Stimulated activated CD4-positive, alpha-beta T cell treated with anti-CD3 and anti-CD28 coated beads, Interleukin-15, amount 100 ng/mL, for 48 hours (primary cell): ENCODE results near the gene MBNL3.

Source experiments
- DNase-seq, 2 donors: peaks; one replicate each; pipeline ENCODE4 v3.0.0-alpha.2; 2020; ENCODE audit warnings: low read depth in 2 of 2

MBNL3 gene, protein sequence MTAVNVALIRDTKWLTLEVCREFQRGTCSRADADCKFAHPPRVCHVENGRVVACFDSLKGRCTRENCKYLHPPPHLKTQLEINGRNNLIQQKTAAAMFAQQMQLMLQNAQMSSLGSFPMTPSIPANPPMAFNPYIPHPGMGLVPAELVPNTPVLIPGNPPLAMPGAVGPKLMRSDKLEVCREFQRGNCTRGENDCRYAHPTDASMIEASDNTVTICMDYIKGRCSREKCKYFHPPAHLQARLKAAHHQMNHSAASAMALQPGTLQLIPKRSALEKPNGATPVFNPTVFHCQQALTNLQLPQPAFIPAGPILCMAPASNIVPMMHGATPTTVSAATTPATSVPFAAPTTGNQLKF

DNA sequence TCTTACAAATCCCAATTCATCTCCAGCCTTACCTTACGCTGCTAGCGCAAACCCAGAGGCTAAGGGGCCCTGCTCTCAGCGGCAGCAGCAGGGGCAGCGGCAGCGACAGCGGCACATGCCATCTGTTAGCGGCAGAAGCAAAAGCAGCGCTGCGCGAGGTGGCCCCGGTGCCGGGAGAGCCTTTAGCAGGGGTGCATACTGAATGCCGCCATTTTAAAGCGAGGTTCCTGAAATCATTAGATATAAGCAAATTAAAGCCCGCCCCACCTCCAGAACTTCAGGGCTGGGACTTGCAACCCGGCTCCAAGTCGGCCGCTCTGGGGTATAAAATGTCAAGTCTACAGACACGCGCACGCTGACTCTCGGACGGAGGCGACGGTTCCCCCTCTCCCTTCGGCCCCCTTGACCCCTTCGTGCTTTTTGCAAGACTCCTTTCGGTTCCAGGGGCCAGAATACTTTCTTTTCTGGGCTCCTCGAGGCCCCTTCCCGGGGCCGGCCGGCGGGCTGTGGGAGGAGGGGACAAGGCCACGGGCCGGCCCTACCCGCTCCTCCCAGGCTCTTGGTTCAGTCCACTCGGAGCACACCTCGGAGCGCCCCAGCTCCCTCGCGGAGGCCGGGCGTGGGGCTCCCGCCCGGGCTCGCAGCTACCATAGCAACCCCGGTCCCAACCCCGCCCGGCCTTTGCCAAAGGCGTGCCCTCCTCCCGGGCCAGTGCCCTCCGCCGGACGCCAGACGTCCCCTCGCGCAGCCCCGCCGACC lies at the start of gene MBNL3:
Gene MBNL3 (minus strand): TSS at position 220 of the 759 bp plus-strand sequence. CDS start 49,427 bp downstream, outside the sequence.
- DNase-seq: peak; percentile 26 to 41

- no peak for DNase-seq
Observed at GRCh38 chrX:132533409-132533808, 44.6 kb upstream of the MBNL3 start.

GRCh38 chrX:132532913-132533312 lies 44.1 kb upstream of the MBNL3 start:
- DNase-seq: no peak

- DNase-seq: no peak
Observed at GRCh38 chrX:132532097-132532496, 43.3 kb upstream of the MBNL3 start.

GRCh38 chrX:132520792-132521191 lies 32.0 kb upstream of the MBNL3 start:
- DNase-seq: no peak

DNA sequence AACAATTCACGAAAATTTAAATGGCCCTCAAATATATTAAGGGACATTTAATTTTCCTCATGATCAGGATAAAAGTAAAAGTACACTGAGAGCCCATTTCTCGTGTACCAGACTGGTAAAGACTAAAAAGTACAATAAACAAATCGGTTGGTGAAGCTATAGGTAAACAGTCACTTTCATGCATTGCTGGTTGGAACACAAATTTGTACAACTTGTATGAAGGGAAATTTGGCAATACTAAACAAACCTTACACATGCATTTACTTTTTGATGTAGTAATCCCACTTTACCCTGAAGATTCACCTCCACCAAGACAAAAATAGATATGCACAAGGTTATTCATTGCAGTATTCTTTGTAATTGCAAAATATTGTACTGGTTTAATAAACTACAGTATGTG lies 31.4 kb upstream of the MBNL3 start:
- DNase-seq: no peak

- no peak for DNase-seq
Observed at GRCh38 chrX:132518401-132518800, 29.6 kb upstream of the MBNL3 start.

- DNase-seq: no peak
Observed at GRCh38 chrX:132508834-132509233, 20.0 kb upstream of the MBNL3 start.

DNA sequence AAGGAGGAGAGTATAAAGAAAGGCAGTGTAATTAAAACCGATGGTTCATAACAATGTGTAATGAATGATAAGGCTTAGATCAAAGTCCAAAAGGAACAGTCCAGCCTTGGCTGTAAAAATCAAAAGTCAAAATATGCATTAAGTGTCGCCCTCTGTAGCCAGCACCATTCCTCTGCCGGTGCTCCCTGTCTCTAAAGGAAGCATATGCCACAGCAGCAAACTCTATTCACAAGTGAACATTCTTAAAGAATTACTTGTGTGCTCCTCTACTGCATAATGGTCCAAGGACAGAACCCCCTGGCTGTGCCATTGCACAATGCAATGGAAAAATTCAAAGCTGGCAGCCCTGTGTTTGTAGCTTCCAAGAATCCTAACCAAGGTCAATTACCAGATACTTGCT lies 16.3 kb upstream of the MBNL3 start:
- DNase-seq: no peak

DNA sequence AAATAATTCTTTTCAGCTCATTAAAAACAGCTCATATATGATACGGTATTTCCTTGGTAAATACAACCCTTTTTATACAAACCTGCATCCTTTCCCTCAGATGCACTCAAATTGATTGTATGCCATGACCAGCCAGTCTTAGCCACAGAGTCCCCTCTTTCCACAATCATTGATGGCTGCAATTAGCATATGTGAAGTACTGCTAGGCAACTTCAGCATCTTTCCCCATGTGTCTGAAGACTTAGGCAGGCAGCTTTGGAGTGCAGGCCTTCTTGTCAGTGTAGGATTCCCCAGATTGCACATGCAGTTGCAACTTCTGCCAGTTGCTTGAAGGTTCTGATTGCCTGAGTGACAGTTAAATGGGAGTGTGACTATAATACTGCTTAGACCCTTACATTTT lies 15.6 kb upstream of the MBNL3 start:
- DNase-seq: no peak

DNA sequence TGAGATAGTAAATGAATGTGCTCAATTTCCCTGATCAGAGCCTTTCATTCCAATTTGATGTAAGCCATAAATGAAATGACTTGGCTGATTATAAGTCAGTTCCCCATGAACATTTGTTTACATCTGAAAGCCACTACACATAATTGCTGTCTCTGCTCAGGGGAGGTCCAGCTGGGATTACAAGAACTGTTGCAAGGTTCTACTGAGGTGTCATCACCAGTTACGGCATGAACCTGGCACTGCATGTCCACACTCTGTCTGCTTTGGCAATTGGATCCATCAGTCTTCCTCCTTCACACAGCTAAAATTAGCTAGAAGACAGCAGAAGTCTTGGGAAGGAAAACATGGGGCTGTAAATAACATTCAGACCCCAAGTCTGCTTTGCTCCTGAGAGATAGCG lies 12.8 kb upstream of the MBNL3 start:
- DNase-seq: no peak

- no peak for DNase-seq
Observed at GRCh38 chrX:132497432-132497831, 8.6 kb upstream of the MBNL3 start.

DNA sequence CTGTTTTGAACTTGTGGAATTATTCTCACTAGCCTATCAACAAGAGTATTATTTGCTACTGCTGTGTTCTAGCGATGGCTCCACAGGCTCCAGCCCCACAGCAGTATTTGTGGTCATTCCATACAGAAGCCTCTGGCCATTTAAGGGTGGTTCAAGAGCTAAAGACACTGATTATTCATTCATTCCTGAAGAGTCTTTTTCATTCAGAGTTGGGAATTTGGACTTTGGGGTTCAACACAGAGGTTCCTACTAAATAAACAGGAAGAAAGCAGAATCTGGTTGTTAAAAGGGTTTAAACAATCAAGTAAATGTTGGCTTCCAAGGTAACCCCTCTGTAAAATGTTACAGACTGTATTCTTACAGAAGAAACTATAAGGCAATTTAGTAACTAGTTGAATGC lies 4.3 kb upstream of the MBNL3 start:
- DNase-seq: no peak

GRCh38 chrX:132491191-132491590 lies 2.4 kb upstream of the MBNL3 start:
- DNase-seq: no peak

GRCh38 chrX:132489578-132490419 lies 961 bp upstream of the MBNL3 start:
- DNase-seq: no peak

GRCh38 chrX:132488180-132488705 lies 595 bp downstream of the MBNL3 start:
- peak in 1 of 2 donors; percentile 11 for DNase-seq

GRCh38 chrX:132486599-132487178 lies 2.1 kb downstream of the MBNL3 start:
- DNase-seq: no peak

- DNase-seq: no peak
Observed at GRCh38 chrX:132483951-132484350, 4.9 kb downstream of the MBNL3 start.

- DNase-seq: no peak
Observed at GRCh38 chrX:132483488-132483887, 5.3 kb downstream of the MBNL3 start.

GRCh38 chrX:132482632-132483031 lies 6.2 kb downstream of the MBNL3 start:
- no peak for DNase-seq

GRCh38 chrX:132481449-132481848 lies 7.4 kb downstream of the MBNL3 start:
- no peak for DNase-seq
